GM12892 (cell line): ENCODE results near the gene MLANA.

Experiments
- POLR2A ChIP-seq: IDR thresholded peaks from 2 replicates; pipeline ENCODE4 v1.6.1; 2011; ENCODE audit warnings: low read depth, low read length, control low read depth
- POLR2AphosphoS5 ChIP-seq: IDR thresholded peaks from 2 replicates; pipeline ENCODE4 v1.6.1; 2011; ENCODE audit warnings: low read depth, low read length, control low read depth

DNA sequence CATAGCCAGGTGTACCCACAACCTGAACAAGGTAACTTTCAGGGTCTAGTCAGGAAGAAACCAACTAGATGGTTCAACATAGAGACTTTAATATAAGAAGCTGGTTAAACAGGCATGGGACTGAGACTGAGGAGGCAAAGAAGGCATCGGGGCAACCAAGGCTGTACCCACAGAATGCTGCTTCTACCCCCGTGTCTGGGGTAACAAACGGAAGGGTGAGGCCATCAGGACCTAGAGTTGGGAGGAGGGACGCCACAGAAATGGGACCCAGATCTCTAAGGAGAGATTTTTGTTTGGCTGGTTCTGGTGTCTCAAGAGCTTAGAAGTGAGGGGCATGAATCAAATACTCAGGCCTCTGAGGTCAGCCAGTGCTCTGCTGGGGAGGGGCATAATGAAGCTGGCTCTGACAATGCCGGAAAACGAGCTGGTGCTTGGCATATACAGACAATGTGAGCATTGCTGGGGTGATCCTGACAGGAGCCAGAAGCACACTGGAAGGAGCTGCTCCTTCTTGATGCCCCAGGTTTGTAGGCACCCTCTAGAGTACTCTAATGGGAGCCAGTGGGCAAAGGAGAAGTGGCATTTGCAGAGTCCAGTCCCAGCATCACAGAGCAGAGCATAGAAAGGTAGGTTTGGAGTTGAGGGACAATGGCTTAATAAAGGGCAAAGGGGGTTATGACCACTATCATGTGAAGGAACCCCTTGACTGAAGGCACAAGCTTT, 3.7 kb downstream of the MLANA start:
- TF ChIP-seq POLR2A = no peak
- no peak for TF ChIP-seq POLR2AphosphoS5
